Measurements from ENCODE around the gene FRAT2.

FRAT2 gene, protein sequence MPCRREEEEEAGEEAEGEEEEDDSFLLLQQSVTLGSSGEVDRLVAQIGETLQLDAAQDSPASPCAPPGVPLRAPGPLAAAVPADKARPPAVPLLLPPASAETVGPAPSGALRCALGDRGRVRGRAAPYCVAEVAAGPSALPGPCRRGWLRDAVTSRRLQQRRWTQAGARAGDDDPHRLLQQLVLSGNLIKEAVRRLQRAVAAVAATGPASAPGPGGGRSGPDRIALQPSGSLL

DNA sequence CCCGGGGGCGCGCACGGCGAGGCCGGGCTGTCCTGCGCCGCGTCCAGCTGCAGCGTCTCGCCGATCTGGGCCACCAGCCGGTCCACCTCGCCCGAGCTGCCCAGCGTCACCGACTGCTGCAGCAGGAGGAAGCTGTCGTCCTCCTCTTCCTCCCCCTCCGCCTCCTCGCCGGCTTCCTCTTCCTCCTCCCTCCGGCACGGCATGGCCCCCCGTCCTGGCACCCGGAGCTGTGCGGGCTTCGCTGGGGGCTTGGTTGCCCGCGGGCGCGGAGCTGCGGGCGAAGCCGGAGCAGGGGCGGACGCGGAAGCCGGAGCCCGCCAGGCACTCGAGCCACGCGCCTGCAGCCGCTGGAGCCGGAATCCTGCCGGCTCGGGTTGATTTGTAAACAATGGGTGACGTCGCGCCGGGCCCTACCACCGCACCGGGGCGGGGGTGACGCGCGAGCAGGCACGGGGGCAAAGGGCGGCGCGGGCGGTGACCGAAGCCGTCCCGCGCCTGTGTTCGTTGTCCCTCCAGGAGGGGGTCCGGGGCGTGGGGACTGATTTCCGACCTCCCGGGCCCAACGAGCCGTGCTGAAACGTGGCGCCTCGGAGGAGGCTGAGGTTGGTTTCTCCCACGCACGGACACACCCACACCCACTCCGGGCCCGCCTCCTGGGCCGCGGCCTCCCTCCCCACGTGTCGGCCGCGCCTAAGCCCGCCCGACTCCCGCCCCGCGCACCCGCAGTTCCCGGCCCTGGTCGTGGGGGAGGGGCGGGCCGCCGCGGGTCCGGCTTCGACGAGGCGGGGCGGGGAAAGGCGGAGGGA is at the start of gene FRAT2:
FRAT2 (minus strand) TSS at position 360 of the 806 bp plus-strand sequence; CDS start at position 203, 157 bp downstream.
- Histone ChIP-seq H3K27me3 (ENCODE audit: control insufficient read depth, insufficient read depth, low read length) (no peaks in the 10 kb centered on the region), H3K4me1 (ENCODE audit: control insufficient read depth, insufficient read depth, low read length) (peaks cover 12% of the 10 kb centered on the region), H3K36me3 (ENCODE audit: control insufficient read depth, insufficient read depth, low read length) (peaks cover 5% of the 10 kb centered on the region), H3K9ac (ENCODE audit: low read depth, low read length) (peak within 1 kb of the TSS; percentile 98), H3K4me3 (ENCODE audit: low read depth, low read length) (peak within 1 kb of the TSS; percentile 95), H3K9me3 (ENCODE audit: control insufficient read depth, insufficient read depth, low read length) (no peaks in the 10 kb centered on the region)

DNA sequence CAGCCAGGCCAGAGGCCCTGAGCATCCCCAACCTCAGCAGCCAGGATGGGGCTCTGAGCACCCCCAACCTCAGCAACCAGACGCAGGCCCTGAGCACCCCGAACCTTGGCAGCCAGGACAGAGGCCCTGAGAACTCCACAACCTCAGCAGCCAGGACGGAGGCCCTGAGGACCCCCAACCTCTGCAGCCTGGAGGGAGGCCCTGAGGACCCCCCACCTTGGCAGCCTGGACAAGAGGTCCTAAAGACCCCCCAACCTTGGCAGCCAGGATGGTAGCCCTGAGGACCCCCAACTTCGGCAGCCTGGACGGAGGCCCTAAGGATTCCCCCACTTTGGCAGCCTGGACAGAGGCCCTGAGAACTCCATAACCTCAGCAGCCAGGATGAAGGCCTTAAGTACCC is 49.6 kb upstream of the FRAT2 start:
- no peak overlapping the region for H3K4me3 ChIP-seq (ENCODE audit: low read depth, low read length)
- no peaks in the 10 kb centered on the region for H3K4me1 ChIP-seq (ENCODE audit: control insufficient read depth, insufficient read depth, low read length)
- peaks cover 51% of the 10 kb centered on the region for H3K36me3 ChIP-seq (ENCODE audit: control insufficient read depth, insufficient read depth, low read length)
- no peaks in the 10 kb centered on the region for H3K27me3 ChIP-seq (ENCODE audit: control insufficient read depth, insufficient read depth, low read length)
- H3K9me3 ChIP-seq (ENCODE audit: control insufficient read depth, insufficient read depth, low read length): no peaks in the 10 kb centered on the region
- no peak overlapping the region for H3K9ac ChIP-seq (ENCODE audit: low read depth, low read length)

DNA sequence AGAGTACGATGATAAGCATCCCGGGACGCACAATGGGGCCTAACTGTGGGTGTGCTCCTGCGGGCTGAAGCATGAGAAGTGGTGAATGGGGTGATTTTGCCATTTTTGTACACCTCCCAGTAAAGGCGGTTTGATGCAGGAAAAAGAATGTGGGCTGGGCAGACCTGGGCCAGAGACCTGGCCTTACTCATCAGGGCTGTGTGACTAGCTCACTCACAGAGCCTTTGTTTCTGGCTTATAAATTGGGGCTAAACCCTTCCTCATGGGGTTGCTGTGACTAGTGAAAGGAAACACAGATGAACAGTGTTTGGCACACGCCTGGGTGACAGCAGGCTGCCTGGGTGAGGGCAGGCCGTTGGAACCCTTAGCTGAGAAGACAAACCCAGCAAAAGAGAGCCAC is 48.6 kb upstream of the FRAT2 start:
- H3K27me3 ChIP-seq (ENCODE audit: control insufficient read depth, insufficient read depth, low read length): no peaks in the 10 kb centered on the region
- no peak overlapping the region for H3K4me3 ChIP-seq (ENCODE audit: low read depth, low read length)
- no peaks in the 10 kb centered on the region for H3K4me1 ChIP-seq (ENCODE audit: control insufficient read depth, insufficient read depth, low read length)
- no peak overlapping the region for H3K9ac ChIP-seq (ENCODE audit: low read depth, low read length)
- peaks cover 49% of the 10 kb centered on the region for H3K36me3 ChIP-seq (ENCODE audit: control insufficient read depth, insufficient read depth, low read length)
- no peaks in the 10 kb centered on the region for H3K9me3 ChIP-seq (ENCODE audit: control insufficient read depth, insufficient read depth, low read length)

DNA sequence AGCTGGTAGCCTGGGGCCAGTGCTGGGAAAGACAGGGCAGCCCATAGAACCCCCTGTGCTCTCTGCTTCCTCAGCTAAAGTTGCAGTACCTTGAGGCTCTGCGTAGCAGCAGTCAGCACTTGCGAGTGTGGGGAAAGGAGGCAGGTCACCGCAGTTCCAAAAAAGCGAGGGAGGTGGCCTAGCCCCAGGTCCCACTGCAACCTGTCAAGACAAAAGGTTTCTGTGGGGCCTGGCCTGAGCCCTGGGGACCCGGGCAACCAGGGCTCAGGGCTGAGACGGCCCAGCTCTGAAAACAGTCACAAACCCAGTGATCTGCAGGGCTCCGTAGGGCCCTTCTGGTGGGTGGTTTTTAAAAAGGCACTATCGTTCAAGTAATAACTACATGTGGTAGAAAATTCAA is 47.1 kb upstream of the FRAT2 start:
- Histone ChIP-seq H3K36me3 (ENCODE audit: control insufficient read depth, insufficient read depth, low read length) (peaks cover 51% of the 10 kb centered on the region), H3K4me3 (ENCODE audit: low read depth, low read length) (no peak overlapping the region), H3K27me3 (ENCODE audit: control insufficient read depth, insufficient read depth, low read length) (no peaks in the 10 kb centered on the region), H3K4me1 (ENCODE audit: control insufficient read depth, insufficient read depth, low read length) (no peaks in the 10 kb centered on the region), H3K9me3 (ENCODE audit: control insufficient read depth, insufficient read depth, low read length) (no peaks in the 10 kb centered on the region), H3K9ac (ENCODE audit: low read depth, low read length) (no peak overlapping the region)

DNA sequence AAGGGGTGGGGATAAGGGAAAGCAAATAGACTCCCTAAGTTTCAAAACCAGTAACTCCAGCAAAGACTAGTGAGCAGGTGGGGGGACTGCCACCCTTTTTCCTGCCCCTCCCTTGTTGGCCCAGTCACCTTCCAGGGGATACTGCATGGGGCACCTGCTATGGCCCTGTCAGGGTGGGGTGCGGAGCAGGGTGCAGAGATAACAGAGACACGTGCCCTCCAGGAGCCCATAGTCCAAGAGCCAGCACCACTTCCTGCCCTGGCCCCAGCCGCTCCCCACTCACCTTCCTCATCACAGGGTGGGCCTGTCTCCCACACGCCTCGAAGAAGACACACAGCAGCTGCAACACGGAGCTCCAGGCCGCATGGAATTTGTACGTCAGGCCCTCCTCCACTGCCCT is 46.0 kb upstream of the FRAT2 start:
- no peak overlapping the region for H3K4me3 ChIP-seq (ENCODE audit: low read depth, low read length)
- no peaks in the 10 kb centered on the region for H3K4me1 ChIP-seq (ENCODE audit: control insufficient read depth, insufficient read depth, low read length)
- H3K9me3 ChIP-seq (ENCODE audit: control insufficient read depth, insufficient read depth, low read length): no peaks in the 10 kb centered on the region
- H3K27me3 ChIP-seq (ENCODE audit: control insufficient read depth, insufficient read depth, low read length): no peaks in the 10 kb centered on the region
- no peak overlapping the region for H3K9ac ChIP-seq (ENCODE audit: low read depth, low read length)
- peaks cover 49% of the 10 kb centered on the region for H3K36me3 ChIP-seq (ENCODE audit: control insufficient read depth, insufficient read depth, low read length)

DNA sequence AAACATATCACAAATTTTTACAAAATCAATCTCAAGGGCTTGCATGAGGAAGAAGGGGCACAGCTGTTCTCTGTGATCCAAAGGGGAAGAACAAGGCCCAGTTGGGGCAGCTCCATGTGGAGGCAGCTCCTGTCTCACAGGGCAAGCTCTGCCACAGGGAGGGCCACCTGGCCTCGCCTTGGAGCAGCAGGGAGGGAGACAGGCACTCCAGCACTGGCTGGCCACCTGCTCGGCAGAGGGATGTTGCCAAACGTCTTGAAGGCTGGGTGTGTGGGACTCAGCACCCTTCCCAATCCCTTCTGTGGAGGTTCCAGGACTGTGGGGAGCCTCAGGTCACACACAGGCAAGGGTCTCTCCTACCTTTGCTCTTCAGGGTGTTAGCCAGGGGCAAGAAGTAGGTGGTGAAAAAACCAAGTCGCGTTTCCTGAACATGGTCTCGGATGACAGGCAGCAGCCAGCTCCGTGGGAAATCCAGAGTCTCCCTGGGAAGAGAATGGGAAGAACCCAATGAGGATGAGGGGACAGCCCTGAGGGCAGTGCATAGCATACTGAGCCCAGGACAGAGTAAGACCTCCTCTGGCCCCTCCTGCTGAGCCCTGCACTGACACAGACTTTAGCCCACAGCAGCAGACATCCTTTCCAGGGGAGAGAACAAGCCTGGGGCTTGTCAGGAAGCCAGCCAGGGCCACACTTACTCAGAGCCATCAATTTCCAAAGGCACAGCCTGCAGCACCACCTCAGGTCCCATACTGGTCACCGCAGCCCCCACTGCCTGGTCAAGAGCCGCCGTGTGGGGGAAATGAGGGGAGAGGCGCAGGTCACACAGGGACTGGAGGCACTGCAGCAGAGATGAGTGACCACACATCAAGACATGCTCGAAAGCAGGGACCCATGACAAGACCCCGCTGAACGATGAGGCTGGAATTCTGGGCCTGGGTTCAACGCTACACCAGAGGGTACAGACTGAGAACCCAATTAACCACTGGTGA is 44.7 kb upstream of the FRAT2 start:
- H3K9me3 ChIP-seq (ENCODE audit: control insufficient read depth, insufficient read depth, low read length): no peaks in the 10 kb centered on the region
- H3K4me1 ChIP-seq (ENCODE audit: control insufficient read depth, insufficient read depth, low read length): no peaks in the 10 kb centered on the region
- H3K4me3 ChIP-seq (ENCODE audit: low read depth, low read length): no peak overlapping the region
- H3K9ac ChIP-seq (ENCODE audit: low read depth, low read length): no peak overlapping the region
- H3K36me3 ChIP-seq (ENCODE audit: control insufficient read depth, insufficient read depth, low read length): peaks cover 38% of the 10 kb centered on the region
- no peaks in the 10 kb centered on the region for H3K27me3 ChIP-seq (ENCODE audit: control insufficient read depth, insufficient read depth, low read length)

DNA sequence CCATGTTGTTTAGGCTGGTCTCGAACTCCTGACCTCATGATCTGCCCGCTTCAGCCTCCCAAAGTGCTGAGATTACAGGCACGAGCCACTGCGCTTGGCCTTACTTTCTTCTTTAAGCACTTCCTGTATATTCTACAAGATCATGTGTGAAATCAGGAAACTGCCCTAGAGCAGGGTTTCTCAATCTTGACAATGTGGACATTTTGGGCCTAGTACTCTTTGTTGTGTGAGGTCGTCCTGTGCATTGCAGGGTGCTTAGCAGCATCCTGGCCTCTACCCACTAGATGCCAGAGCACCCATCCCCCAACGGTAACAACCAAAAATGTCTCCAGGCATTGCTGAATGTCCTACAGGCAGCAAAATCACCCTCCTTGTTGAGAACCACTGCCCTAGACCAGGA is 41.9 kb upstream of the FRAT2 start:
- Histone ChIP-seq H3K9me3 (ENCODE audit: control insufficient read depth, insufficient read depth, low read length) (no peaks in the 10 kb centered on the region), H3K4me1 (ENCODE audit: control insufficient read depth, insufficient read depth, low read length) (no peaks in the 10 kb centered on the region), H3K36me3 (ENCODE audit: control insufficient read depth, insufficient read depth, low read length) (peaks cover 57% of the 10 kb centered on the region), H3K4me3 (ENCODE audit: low read depth, low read length) (no peak overlapping the region), H3K27me3 (ENCODE audit: control insufficient read depth, insufficient read depth, low read length) (no peaks in the 10 kb centered on the region), H3K9ac (ENCODE audit: low read depth, low read length) (no peak overlapping the region)

DNA sequence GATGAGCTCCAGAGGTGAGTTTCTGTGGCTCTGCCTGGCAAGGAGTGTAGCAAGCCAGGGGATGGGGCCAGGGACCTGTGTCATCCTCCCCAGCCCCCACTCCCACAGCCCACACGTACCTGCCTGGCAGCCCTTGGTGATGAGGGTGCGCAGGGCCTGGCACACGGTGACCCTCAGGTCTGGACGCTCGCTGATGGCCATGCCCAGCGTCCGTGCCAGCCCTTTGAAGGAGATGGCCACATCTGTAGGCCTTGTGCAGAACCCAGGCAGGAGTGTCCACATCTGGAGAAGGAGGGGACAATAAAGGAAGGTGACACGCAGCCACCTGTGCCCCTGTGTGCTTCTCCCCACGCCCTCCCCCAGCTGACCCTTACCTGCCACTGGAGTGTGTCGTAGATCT is 38.9 kb upstream of the FRAT2 start:
- Histone ChIP-seq H3K9ac (ENCODE audit: low read depth, low read length) (no peak overlapping the region), H3K9me3 (ENCODE audit: control insufficient read depth, insufficient read depth, low read length) (no peaks in the 10 kb centered on the region), H3K36me3 (ENCODE audit: control insufficient read depth, insufficient read depth, low read length) (peaks cover 64% of the 10 kb centered on the region), H3K27me3 (ENCODE audit: control insufficient read depth, insufficient read depth, low read length) (no peaks in the 10 kb centered on the region), H3K4me3 (ENCODE audit: low read depth, low read length) (no peak overlapping the region), H3K4me1 (ENCODE audit: control insufficient read depth, insufficient read depth, low read length) (no peaks in the 10 kb centered on the region)

DNA sequence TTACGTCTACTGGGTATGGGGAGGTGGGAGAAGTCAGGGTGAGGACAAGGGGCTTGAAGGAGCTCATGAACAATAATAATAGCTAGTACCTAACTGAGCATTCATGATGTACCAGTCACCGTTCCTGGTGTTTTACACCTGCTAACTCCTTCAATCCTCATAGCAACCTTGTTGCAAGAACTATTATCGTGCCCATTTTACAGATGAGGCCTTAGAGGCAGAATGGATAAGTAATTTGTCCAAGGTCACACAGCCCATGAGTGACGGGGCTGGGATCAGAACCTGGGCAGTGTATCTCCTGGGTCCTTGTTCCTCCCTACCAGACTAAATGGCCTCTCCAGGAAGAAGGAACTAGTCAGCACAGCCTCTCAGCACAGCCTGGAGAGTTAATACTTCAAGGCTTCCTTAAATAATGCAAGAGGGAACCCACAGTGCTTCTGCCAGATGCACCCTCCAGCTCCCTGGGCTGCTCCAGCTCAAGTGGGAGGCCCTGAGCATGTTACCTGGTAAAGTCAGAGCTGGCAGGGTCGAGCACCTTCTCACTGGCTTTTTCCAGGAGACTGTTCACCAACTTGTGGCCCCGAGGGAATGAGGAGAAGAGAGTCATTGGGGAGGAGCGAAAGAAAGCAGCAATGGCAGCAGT is 37.8 kb upstream of the FRAT2 start:
- Histone ChIP-seq H3K36me3 (ENCODE audit: control insufficient read depth, insufficient read depth, low read length) (peaks cover 60% of the 10 kb centered on the region), H3K9ac (ENCODE audit: low read depth, low read length) (no peak overlapping the region), H3K4me3 (ENCODE audit: low read depth, low read length) (no peak overlapping the region), H3K27me3 (ENCODE audit: control insufficient read depth, insufficient read depth, low read length) (no peaks in the 10 kb centered on the region), H3K9me3 (ENCODE audit: control insufficient read depth, insufficient read depth, low read length) (no peaks in the 10 kb centered on the region), H3K4me1 (ENCODE audit: control insufficient read depth, insufficient read depth, low read length) (no peaks in the 10 kb centered on the region)

DNA sequence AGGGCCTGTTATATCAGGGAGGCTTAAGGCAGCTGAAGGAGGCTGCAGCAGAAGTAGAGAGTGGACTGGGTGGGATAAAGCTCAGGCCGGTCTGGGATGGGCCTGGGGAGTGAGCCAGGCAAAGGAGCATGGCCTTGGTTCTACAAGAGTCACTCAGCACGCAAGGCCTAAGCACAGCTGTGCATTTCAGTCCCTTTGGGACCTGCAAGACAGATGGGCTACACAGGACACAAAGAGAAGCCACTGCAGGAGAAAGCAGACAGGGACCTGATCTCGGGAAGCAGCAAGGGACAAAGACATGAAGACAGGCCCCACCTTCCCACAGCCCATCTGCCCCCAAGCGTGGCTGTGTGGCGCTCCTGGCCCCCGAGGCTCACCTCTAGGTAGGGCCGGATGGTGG is 37.2 kb upstream of the FRAT2 start:
- Histone ChIP-seq H3K9me3 (ENCODE audit: control insufficient read depth, insufficient read depth, low read length) (no peaks in the 10 kb centered on the region), H3K36me3 (ENCODE audit: control insufficient read depth, insufficient read depth, low read length) (peaks cover 66% of the 10 kb centered on the region), H3K4me3 (ENCODE audit: low read depth, low read length) (no peak overlapping the region), H3K4me1 (ENCODE audit: control insufficient read depth, insufficient read depth, low read length) (no peaks in the 10 kb centered on the region), H3K27me3 (ENCODE audit: control insufficient read depth, insufficient read depth, low read length) (no peaks in the 10 kb centered on the region), H3K9ac (ENCODE audit: low read depth, low read length) (no peak overlapping the region)

DNA sequence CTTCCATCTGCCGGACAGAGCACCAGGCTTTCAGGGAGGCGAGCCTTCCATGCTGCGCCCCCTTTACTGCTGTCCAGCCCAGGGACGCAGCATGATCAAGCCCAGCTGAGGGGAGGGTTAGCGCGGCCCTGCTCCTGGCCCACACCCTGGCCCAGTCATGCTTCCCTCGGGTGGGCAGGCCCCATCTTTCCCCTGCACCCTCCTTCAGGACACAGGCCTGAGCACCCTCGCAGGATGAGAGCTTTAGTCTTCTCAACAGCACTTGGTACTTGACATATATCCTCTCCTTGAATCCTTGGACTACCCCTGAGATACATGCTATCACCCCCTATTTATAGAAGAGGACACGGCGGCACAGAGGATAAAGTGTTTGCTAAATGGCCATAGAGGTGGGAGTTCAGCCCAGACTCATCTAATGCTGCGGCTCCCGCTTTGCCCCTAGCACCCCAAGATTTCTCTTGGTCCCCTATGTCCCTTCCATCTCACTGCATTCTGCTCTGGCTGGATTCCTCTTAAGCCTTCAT is 32.7 kb upstream of the FRAT2 start:
- Histone ChIP-seq H3K4me3 (ENCODE audit: low read depth, low read length) (no peak overlapping the region), H3K4me1 (ENCODE audit: control insufficient read depth, insufficient read depth, low read length) (no peaks in the 10 kb centered on the region), H3K27me3 (ENCODE audit: control insufficient read depth, insufficient read depth, low read length) (no peaks in the 10 kb centered on the region), H3K9me3 (ENCODE audit: control insufficient read depth, insufficient read depth, low read length) (no peaks in the 10 kb centered on the region), H3K36me3 (ENCODE audit: control insufficient read depth, insufficient read depth, low read length) (peaks cover 84% of the 10 kb centered on the region), H3K9ac (ENCODE audit: low read depth, low read length) (no peak overlapping the region)

All from iPS-15b (cell line).